Uterus (tissue), 4 donors: ENCODE data around the gene HACD2. TPM values are rescaled to one million over a fixed set of nuclear protein-coding genes. Genes with fewer than 3 reads are reported as not detected.

Source experiments
- DNase-seq, 2 donors: peaks; one replicate each; pipeline ENCODE4 v3.0.0-alpha.2; 2019 to 2020
- H3K27ac ChIP-seq, 2 donors: fragments of 200-600 bp; sonication (generic); 1 replicate in 1 of 2; 2 replicates in 1 of 2; pipeline ENCODE4 v1.5.1; 2016 to 2018
- H3K27me3 ChIP-seq, 2 donors: fragments of 200-600 bp; sonication (generic); one replicate each; pipeline ENCODE4 v1.5.1; 2018 to 2019; ENCODE audit warnings: control low read depth in 1 of 2
- H3K36me3 ChIP-seq, 2 donors: fragments of 200-600 bp; sonication (generic); one replicate each; pipeline ENCODE4 v1.5.1; 2019; ENCODE audit warnings: control low read depth in 1 of 2
- H3K4me1 ChIP-seq, 2 donors: fragments of 200-600 bp; sonication (generic); one replicate each; pipeline ENCODE4 v1.5.1; 2018 to 2019; ENCODE audit warnings: control low read depth in 1 of 2
- H3K4me3 ChIP-seq, 2 donors: fragments of 200-600 bp; sonication (generic); 1 replicate in 1 of 2; 2 replicates in 1 of 2; pipeline ENCODE4 v1.5.1; 2018 to 2019; ENCODE audit warnings: mild to moderate bottlenecking in 1 of 2
- H3K9me3 ChIP-seq, 2 donors: fragments of 200-600 bp; sonication (generic); one replicate each; pipeline ENCODE4 v1.5.1; 2019; ENCODE audit warnings: control low read depth in 1 of 2
- POLR2A ChIP-seq, 2 donors: fragments of 450-650 bp; IDR thresholded peaks; one replicate each; pipeline ENCODE4 v1.6.1; 2016; ENCODE audit warnings: antibody characterized with exemption in 2 of 2, mild to moderate bottlenecking in 1 of 2, moderate library complexity in 1 of 2
- intact Hi-C: fragments of 100-400 bp; cut with DNase I; formaldehyde crosslinking; loops from one replicate; pipeline ENCODE4 v1.15.1; 2023; ENCODE audit warnings: low total_unique reads
- total RNA-seq, 4 donors: library from RNA; depleted of rRNA in 3 of 4; stranded (reverse); fragments of >200 nt in 3 of 4; gene quantifications; one replicate each; pipeline versions ENCODE4 v1.1.0 to v1.2.4, GENCODE V29; 2014 to 2023
- TF ChIP-seq, protein P1 (sequence below), 4 experiments: fragments of 200-600 bp in 2 of 4; fragments of 450-650 bp in 2 of 4; sonication (generic) in 2 of 4; IDR thresholded peaks; one replicate each; pipeline ENCODE4 v1.5.1; 2016 to 2019; ENCODE audit warnings: antibody characterized with exemption in 4 of 4, mild to moderate bottlenecking in 2 of 4, moderate library complexity in 1 of 4
- donor health status: DM: yes; HTN: yes; CAD: no.

Gene HACD2
- total RNA-seq, 4 donors from 2014 or later, result 21.5 to 38.0 (median 28.8) TPM

DNA sequence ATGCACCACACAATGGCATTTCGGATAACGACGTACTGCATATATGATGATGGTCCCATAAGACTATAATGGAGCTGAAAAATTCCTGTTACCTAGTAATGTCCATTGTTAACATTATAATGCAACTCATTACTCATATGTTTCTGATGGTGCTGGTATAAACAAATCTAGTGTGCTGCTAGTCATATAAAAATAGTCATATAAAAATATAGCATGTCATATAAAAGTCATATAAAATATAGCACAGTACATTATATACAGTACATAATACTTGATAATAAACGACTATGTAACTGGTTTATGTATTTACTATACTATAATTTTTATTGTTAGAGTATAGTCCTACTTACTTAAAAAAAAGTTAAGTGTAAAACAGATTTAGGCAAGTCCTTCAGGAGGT lies 50.6 kb downstream of the HACD2 start:
- Histone ChIP-seq H3K4me3 (no peak overlapping the region), H3K4me1 (no peaks in the 10 kb centered on the region), H3K9me3 (no peaks in the 10 kb centered on the region), H3K27ac (no peak overlapping the region), H3K27me3 (no peaks in the 10 kb centered on the region), H3K36me3 (no peaks in the 10 kb centered on the region)
- intact Hi-C loops, result no loop called here
- no peak for DNase-seq
- TF ChIP-seq POLR2A (IDR thresholded peaks at IDR 0.05), result no peak
- TF ChIP-seq, protein P1, sequence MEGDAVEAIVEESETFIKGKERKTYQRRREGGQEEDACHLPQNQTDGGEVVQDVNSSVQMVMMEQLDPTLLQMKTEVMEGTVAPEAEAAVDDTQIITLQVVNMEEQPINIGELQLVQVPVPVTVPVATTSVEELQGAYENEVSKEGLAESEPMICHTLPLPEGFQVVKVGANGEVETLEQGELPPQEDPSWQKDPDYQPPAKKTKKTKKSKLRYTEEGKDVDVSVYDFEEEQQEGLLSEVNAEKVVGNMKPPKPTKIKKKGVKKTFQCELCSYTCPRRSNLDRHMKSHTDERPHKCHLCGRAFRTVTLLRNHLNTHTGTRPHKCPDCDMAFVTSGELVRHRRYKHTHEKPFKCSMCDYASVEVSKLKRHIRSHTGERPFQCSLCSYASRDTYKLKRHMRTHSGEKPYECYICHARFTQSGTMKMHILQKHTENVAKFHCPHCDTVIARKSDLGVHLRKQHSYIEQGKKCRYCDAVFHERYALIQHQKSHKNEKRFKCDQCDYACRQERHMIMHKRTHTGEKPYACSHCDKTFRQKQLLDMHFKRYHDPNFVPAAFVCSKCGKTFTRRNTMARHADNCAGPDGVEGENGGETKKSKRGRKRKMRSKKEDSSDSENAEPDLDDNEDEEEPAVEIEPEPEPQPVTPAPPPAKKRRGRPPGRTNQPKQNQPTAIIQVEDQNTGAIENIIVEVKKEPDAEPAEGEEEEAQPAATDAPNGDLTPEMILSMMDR (IDR thresholded peaks at IDR 0.05), result no peak

DNA sequence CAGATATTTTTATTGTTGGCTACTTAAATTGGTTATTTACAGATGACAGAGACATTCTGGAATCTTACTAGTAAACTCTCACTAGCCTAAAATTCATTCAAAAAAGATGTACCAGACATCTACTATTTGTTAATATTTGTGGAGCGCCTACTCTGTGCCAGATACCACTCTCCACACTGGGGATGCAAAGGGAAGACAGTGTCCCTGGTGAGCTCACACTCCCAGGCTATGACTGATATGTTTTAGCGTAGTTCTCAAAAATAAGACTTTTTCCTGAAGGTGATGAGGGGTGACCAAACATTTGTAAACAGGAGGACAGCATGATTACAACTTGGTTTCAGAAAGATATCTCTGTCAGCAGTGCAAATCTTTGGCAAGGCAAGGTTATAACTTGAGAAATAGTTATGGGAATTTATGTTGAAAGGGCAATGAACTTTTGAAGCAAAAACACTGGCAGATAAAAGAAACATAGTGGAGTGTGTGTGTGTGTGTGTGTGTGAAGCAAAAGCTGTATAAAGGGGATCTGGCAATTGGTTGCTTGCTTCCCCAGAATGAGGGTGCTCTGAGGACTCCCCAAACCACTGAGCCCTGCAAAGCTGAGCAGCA lies 51.2 kb downstream of the HACD2 start:
- no peaks in the 10 kb centered on the region for H3K27me3 ChIP-seq
- H3K4me3 ChIP-seq, result no peak overlapping the region
- no peak for DNase-seq
- H3K36me3 ChIP-seq, result no peaks in the 10 kb centered on the region
- H3K9me3 ChIP-seq, result no peaks in the 10 kb centered on the region
- no peaks in the 10 kb centered on the region for H3K4me1 ChIP-seq
- intact Hi-C loops, result no loop called here
- TF ChIP-seq, protein P1 (IDR thresholded peaks at IDR 0.05), result no peak
- TF ChIP-seq POLR2A (IDR thresholded peaks at IDR 0.05), result no peak
- no peak overlapping the region for H3K27ac ChIP-seq

DNA sequence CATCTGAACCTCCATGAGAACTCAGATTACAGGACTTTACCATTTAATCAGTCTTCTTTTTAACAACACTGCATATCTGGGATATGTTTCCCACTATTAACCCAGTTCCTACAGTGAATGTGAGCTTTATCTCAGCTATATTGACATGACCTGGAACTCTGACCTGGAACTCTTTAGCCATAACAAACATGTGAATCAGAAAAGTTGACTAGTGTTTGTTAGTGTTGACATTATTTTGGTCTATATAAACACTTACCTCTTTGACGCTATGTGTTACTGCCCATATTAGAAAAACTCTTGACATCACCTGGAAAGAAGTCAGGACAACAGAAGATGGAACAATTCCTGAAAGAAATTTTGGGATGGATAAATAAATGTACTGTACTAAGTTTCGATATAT lies 56.7 kb downstream of the HACD2 start:
- no peaks in the 10 kb centered on the region for H3K4me1 ChIP-seq
- H3K36me3 ChIP-seq, result no peaks in the 10 kb centered on the region
- no peaks in the 10 kb centered on the region for H3K9me3 ChIP-seq
- H3K27me3 ChIP-seq, result no peaks in the 10 kb centered on the region
- no peak for DNase-seq
- no peak overlapping the region for H3K4me3 ChIP-seq
- intact Hi-C loops, result no loop called here
- no peak overlapping the region for H3K27ac ChIP-seq
- TF ChIP-seq, protein P1 (IDR thresholded peaks at IDR 0.05), result no peak
- no peak for TF ChIP-seq POLR2A (IDR thresholded peaks at IDR 0.05)

DNA sequence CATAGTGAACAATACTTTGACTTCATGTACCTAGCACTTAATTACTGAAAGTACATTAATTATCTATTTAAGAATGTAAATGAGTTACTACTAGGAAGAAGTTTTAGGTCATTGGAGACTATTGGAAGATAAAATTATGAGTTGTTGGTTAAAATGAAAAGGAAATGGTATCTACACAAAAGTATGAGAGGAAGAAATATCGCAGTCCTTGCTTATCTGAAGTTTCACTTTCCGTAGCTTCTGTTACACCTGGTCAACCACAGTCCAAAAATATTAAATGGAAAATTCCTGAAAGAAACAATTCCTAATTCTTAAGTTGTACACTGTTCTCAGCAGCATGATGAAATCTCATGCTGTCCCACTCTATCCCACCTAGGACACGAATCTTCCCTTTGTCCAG lies 57.8 kb downstream of the HACD2 start:
- no peak for DNase-seq
- Histone ChIP-seq H3K9me3 (no peaks in the 10 kb centered on the region), H3K36me3 (no peaks in the 10 kb centered on the region), H3K4me1 (no peaks in the 10 kb centered on the region), H3K27me3 (no peaks in the 10 kb centered on the region), H3K27ac (no peak overlapping the region), H3K4me3 (no peak overlapping the region)
- intact Hi-C loops, result no loop called here
- TF ChIP-seq, protein P1 (IDR thresholded peaks at IDR 0.05), result no peak
- no peak for TF ChIP-seq POLR2A (IDR thresholded peaks at IDR 0.05)

DNA sequence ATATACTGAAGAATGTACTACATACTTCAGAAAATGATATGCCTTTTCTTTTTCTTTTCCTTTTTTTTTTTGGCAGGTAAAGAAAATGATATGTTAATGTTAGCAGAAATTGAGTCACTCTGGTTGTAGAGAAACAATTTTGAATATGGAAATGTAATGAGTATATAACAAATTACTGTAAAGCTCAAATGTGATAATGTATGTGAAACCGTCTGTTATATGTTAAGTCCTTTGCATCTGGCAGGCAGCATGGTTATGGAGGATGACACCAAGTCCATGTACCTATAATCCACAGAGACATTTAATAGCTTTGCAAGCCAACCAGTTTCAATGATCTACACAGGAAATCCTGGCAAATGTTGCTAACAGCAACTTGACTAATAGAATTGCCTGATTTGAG lies 58.4 kb downstream of the HACD2 start:
- no peak overlapping the region for H3K27ac ChIP-seq
- H3K4me1 ChIP-seq, result no peaks in the 10 kb centered on the region
- intact Hi-C loops, result no loop called here
- no peak for DNase-seq
- TF ChIP-seq, protein P1 (IDR thresholded peaks at IDR 0.05), result no peak
- TF ChIP-seq POLR2A (IDR thresholded peaks at IDR 0.05), result no peak
- no peaks in the 10 kb centered on the region for H3K9me3 ChIP-seq
- no peaks in the 10 kb centered on the region for H3K36me3 ChIP-seq
- H3K4me3 ChIP-seq, result no peak overlapping the region
- H3K27me3 ChIP-seq, result no peaks in the 10 kb centered on the region
